T follicular helper cell (primary cell): ENCODE measurements around the gene FAIM2.

Experiments used
- DNase-seq: peaks from one replicate; pipeline ENCODE4 v3.0.0-alpha.2; 2020; ENCODE audit warnings: low read depth

FAIM2 gene

DNA sequence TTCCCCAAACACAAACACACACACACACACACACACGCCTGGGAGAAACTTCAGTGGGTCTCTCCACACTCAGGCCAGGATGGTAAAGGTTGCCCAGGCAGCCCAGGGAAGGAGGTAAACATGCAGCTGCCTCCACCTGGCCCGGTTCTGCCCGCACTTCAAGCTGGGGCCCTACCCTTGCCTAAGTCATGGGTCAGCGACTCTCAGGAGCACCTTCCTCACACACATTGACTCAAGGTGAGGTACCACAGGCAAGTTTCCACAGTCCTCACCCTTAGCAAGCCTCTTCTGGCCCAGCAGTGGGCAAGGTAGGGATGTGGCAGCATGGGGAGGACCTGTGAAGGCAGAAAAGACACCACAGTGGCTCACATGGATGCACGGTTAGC lies 14.1 kb upstream of the FAIM2 start:
- DNase-seq: no peak

DNA sequence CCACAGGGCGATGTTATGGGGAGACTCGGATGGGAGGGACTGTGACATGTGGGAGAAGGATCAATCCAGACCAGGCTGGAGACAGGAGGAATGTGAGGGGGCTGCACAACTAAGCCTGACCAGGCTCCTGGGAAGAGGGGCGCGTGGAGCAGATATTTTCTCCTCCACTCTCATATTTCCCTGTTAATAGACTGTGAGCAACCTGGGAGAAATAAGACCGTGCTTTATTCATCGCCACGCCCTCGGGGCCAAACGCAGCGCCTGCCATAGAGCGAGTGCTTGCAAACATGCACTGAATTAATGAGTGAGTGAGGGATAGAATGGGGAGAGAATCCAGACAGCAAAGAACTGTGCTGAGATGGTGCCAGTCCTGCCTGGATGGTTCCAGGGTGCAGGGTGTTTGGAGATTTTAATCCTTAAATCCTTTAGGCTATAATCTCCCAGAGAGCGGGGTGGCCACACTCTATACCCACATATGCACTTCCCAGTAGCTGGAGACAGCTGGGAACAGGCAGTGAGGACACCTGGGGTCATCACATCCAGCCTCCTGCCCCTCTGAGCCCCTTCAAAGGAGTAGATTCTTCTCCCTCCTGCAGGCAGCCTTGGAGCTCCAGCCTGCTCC lies 13.6 kb upstream of the FAIM2 start:
- no peak for DNase-seq

DNA sequence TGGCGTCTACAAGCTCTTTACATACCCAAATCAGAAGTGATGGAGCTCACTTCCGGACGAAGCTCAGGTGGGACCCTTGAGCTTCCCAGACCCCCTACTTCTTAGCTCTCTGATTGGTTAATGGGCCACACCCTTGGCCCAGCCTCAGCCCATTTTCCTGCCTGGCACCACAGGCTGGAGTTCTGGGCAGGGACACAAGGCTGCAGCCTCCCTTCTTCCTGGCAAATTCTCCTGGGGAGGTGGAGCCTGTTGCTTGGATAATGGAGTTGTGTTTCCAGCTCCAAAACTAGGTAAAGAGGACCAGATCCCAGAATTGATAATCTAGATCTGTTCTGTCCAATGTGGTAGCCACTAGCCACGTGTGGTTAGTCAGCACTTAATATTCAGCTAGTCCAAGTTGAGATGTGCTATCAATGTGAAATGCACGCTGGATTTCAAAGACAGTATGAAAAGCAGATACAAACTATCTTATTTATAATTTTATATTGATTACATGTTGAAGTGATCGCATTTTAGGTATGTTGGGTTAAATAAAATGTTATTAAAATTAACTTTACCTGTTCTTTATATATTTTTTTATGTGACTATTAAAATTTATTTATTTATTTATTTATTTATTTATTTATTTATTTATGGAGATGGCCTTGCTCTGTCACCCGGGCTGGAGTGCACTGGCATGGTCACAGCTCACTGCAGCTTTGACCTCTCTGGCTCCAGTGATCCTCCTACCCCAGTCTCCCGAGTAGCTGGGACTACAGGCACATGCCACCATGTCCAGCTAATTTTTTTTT lies 12.6 kb upstream of the FAIM2 start:
- no peak for DNase-seq

DNA sequence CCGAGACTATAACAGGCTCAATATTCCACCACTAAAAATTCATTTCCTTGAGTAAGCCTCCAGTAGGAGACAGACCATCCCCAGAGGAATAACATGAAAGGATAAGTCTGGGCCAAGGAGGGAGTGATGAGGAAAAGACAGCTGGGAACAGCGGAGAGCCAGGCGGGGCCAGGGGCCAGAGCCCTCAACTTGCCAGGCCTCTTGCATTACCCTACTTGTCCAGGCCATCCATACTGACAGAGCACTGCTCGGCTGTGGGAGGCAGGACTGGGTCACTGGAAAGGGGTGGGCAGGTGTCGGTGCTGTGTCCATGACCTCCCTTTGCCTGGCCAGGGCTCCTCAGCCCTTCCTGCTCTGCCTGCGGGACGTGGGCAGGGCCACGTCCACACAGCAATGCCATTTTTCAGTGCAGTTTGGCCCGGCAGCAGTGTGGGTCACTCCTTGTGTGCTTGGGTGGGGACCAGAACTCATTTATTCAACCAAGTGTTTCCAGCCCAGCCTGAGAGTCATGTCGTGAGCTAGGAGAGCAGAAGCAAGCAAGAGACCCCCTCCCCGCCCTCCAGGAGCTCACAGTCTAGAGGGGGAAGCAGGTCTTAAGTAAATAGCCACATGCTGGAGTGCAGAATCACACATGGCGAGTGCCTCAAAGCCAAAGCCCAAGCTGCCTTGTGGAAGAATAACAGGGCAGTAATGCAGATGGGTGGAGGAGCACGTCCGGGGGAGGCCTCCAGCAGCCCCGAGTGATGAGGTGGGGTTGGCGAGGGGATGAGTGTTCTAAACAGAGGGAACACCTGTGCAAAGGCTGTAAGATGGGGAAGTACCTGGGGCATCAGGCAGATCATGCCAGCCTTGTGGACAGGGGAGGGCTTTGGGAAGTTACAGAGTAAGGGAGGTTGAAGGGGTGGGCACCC lies 8.9 kb upstream of the FAIM2 start:
- DNase-seq: no peak

DNA sequence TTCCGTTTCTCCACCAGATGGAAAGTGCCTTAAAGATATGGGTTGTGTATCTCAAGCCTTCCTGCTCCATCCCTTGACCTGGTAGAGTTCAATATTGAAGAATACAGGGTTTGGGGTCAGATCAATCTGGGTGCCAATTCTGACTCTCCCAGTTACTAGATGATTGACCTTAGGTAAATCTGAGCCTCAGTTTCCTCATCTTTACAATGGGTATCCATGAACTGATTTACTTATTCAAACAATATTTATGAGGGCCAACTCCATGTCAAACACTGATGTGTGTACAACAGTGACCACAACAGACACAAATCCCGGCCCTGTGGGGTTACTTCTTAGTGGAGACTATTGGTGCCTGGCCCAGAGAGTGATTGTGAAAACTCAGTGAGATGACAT lies 7.5 kb upstream of the FAIM2 start:
- no peak for DNase-seq

DNA sequence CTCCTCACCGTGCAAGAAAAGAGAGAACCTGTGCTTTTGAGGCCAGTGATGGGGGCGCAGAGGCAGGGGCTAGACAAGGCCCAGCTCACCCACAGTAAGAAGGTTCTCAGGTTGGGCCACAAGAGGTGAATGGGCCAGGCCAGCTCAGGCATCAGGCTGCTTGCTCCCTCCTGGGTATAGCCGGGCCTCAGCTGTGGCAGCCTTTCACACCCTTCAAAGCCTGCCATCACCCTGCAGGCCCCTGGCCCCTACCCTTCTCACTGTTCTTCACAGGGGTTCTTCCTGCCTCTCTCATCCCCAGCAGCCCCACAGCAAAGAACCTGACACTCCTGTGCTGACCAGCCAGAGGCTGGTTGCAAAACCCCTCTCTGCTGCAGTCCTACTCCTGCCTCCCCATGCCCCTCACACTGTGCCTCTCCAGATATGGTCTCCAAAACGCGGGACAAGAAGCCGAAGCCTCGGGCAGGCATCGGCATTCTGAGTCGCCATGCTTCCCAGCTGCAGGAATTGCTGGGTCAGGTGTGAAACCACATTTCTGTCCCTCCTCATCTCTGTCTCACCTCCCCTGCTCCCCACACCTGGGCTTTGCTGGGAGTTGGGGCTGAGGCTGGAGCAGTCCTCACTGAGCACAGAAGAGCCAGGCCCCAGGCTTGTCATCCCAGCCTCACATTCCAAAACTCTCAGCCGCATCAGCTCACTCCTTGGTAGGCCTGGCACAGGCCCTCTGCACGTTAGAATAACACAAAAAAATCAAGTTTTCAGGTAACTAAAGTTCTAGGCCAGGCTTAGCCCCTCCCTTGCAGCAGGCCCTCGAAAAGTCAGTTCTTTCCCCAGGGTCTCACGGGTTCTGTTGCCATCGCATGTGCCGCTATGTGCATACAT lies 6.9 kb upstream of the FAIM2 start:
- DNase-seq: no peak

DNA sequence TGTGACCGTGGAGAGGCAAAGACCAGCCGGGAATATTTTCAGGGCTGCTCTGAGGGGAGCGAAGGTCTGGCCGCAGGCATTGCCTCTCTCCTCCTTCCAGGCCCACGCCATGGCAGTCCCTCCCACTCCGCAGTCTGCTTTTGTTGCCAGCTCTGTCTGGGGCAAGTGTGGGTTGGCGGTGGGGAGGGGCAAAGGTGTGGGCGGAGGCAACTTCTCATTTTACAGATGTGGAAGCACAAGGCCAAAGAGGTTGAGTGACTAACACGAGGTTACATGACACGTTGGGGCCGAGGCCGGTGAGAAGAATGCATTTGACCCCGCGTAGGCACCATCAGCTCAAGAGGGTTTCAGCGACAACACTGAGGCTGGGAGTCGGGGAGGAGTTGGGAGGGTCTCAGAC lies 6.1 kb upstream of the FAIM2 start:
- DNase-seq: no peak

DNA sequence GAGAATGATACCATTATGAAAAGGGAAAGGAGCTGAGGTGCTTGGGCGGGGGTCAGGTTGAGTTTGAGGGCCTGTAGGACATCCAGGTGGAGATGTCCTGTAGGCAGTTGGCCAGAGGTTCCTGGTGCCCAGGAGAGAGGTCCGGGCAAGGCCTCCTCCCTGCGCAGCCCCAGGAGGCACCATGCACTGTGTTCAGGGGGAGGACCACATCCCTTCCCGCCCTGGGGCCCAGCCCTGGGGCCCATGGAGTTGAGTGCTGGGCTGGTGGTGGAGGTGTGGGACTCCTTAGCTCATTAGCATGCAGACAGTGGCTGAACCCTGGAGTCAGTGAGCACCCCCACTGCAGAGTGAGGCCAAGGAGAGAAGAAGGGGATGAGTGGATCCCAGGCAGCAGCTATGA lies 5.7 kb upstream of the FAIM2 start:
- DNase-seq: no peak

DNA sequence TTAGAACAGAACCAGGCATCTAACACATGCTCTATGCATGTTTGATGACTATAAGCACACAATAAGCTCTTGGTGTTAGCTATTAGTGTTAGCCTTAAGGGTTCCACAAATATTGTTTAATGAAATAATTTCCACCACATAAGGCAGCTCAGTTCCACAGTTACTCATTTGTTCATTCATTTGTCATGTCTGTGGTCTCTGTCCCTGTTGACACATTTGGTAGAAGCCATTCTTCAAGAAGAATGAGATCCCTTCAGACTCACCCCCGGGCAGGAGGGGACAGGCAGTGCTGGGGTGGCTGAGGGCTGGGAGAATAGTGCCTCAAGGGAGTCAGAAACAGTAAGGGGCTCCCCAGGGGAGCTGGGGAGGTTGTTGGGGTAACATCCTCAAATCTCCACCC lies 3.7 kb upstream of the FAIM2 start:
- DNase-seq: no peak

DNA sequence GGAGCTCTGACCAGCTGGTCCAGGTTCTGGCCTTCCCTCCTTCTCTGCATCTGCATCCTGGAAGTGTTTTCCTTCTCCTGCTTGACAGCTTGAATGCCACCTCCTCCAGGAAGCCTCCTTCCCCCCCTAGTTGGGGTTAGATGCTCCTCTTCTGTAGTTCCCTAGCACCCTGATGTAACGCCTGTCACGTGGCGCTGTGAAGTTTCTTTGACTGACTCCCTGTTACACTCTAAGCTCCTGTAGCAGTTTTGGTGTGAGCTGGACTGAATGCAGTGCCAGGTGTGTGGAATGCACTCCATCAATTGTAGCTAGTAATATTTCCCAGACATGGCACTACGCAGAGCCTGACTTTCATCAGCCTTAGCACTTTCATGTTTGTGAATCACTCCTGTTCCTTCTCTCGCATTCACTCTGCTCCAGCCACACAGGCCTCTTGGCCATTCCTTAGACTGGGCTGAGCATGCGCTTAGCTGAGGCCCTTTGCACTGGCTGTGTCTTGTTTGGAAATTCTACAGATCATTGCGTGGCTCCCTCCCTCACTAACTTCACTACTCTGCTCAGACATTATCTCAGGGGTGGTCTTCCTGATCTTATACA lies 2.1 kb upstream of the FAIM2 start:
- no peak for DNase-seq

DNA sequence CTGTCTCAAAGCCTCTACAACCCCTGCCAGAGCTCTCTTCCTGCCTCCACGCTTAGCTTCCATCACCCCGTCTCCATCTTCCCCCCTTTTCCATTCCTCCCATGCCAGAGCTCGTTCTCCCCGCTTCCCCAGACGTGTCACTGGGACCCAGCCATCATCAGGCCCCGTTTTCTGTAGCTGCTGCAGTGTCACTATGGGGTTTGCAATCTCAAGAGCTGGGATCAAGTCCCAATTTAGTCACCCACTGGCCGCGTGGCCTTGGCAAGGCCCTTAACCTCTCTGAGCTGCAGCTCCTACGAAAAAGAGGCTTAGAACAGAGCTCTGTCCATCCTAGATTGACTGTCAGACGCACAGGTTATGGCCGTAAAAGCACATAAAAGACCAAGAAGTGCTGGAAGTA lies 901 bp upstream of the FAIM2 start:
- DNase-seq: no peak

DNA sequence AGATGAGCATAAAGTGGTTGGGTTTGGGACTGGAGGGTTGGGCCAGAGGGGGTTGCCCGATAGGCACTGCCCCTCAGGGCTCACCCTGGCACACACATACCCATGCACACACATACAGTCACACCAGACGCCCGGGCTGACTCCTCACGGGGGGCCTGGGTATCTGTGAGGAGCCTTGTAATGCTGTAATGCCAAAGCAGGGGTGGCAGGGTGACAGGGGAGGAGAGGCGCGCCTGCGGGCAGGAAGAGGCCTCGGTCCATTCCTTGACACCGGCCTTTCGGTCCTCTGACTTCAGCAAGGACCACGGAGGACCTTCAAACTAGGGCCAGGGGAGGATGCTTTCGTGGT lies 375 bp downstream of the FAIM2 start:
- DNase-seq: no peak

DNA sequence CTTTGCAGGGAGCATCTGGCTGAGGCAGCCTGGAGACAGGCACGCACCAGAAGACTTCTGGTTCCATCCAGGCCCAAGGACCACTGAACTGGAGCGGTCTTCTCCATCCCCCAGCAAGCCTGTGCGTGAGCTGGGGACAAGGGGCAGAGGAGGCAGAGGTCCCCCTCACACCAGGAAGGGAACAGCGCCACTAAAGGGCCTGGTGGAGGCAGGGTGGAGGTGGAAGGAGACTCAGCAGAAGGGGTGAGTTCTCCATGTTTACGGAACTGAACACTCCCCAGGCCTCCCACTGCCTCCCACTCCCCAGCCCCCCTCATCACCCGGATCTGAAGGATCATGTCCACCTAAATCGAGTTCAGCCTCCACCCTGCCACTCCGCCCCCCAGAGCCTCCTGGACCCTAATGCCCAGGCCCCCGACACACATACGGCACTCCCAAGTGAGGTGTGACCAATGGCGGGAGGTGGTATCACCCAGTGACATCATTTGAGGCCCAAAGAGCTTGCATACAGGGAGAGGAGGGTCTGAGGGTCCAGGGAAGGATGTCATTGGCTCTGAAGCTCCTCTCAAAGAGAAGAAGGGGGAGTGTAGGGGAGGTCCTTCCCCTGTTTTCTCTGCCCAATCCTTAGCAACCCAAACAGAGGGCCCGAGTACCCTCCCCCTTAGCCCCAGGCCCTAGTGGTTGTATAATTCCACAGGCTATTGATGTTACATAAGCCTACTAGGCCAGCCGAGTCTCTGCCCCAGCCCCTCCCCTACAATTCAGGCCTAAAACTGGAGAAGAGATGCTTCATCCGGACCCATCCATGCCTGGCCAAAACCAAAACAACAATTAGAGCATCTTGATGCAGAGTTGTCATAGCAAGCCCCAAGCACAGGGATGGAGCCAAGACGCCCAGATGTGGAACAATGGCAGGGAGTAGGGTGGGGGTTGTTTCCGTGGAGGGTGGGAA lies 1.0 kb downstream of the FAIM2 start:
- DNase-seq: no peak

DNA sequence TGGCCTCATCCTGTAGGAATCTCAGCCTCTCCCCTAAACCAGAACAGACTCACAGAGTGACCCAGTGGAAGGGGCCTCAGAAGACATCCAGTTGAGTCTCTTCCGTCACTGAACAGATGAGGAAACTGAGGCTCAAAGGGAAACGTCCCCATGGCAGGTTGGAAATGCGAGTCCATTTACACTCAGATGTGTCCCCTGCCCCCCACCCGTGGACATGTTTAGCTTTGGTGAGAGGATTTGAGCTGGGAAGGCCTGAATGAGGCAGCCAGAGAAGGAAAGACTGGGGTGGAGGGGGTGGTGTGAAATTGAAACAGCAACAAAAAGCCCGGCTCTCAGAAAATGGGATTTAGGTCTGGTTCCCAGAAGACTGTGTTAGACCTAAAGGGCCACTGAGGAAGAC lies 1.7 kb downstream of the FAIM2 start:
- DNase-seq: no peak

DNA sequence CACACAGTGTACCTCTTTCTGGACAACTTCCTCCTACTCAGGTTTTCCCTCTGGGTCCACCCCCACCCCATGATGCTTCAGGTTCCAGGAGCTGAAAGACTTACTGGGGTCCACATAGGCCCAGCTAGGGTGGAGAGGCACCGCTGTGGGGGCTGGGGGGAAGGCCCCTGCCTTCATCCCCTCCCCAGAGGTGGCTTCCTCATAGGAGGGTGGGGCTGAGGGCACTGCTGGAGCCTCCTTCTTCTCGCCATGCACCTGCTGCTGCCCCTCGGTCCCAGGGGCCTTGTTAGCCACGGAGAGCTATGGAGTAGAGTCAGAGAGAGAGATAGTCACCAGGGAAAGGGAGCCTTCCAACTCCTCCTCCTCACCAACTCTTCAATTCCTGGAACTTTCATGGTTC lies 2.7 kb downstream of the FAIM2 start:
- no peak for DNase-seq

DNA sequence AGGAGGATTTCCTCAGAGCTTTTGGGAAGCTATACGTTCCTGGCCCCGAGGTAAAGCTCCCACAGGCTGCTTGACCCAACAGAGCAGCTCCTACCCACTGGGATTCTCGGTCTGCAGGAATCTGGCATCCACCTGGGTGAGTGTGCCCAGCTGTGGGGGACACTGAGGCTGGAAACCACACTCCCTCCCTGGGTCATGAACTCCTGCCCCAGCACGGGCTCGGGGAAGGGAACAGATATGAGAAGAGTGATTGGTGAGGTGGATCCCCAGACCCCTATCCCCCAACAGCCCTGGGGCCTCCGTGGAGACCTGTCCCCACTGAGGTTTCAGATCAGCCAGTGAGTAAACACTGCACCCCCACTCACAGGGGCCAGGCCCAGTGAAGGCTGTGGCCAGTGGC lies 3.3 kb downstream of the FAIM2 start:
- DNase-seq: no peak

DNA sequence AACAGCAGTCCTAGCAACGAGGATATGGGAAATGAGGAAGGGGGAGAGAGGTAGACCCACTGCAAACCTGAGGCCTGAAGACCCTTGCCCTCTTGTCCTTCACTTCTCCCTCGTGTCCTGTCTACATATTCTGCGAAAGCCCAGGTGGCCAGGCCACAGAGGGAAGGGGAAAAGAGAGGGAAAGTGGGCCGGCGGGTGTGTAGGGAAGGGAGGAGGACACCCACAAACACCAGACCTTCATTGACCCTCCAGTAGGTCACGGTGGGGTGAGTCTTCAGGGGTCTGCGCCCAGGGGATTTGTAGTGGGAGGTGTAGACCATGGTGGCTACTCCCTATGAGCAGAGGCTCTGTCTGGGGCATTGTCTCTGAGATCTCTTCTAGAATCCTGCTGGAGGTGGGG lies 3.8 kb downstream of the FAIM2 start:
- no peak for DNase-seq

DNA sequence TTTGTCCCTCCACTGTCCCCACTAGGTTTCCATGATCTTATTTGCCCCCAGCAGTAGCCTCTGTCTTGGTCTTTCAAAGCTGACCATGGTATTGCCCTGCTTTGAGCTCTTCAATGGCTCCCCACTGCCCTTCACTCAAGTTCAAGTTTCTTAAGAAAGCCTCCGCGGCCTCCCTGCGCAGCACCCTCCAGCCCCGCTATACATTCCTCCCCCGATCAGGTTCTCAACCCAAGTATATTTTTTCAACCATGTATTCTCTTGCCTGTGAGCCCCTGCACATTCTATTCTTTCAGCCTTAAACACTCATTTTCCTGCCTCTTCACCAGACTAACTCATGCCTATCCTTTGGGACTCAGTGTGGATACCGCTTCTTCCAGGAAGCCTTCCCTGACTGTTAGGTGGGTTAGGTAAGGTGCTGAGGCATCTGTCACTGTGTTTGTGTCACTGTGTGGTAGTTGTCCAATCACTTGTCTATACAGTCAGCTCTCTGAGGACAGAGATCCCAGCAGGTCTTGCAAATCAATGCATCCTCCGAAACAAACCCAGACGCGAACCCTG lies 4.3 kb downstream of the FAIM2 start:
- DNase-seq: no peak

DNA sequence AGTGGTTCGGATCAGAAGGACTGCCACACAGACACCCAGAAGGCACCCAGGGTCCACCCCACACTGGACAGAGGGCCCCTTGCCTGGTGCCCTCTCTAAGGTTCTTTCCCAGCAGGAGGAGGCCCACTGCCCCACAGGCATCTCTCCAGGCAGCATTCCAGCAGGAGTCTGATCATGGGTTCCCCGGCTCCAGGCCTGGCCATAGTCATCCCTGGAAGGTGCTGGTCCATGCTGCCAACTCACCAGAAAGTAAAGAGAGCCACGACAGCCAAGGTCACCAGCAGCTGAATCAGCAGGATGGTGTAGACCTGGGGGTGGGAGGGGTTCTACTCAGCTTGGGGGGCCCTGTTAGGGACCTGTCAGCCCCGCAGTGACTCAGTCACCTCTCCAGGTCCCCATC lies 6.4 kb downstream of the FAIM2 start:
- no peak for DNase-seq

DNA sequence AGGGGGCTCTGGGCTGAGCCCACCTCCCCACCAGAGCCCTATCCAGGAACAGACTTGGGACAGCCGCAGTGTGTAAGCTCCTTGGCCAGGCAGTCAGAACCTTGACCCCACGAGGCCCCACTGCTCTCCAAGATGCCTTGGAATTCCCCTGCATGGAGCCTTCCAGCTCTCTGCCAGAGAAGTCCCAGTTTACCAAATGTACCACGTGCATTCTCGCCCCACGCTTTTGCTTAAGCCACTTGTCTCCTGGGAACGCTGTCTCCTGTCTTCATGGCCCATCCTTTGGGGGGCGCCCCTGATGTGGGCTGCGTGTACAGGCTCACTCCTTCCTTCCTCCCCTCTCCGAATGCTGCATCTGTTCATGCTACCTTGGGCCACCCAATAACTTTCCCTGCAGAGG lies 7.9 kb downstream of the FAIM2 start:
- no peak for DNase-seq
